ENCODE results near the gene ADAMTS13. TPM values are rescaled to one million over a fixed set of nuclear protein-coding genes. Genes with fewer than 3 reads are reported as not detected.
"Not testable (repeated sequence)": the region's sequence is repeated elsewhere in the genome, so short reads cannot be mapped to it uniquely, and the experiment has no call there.

ADAMTS13 gene
- total RNA-seq, 2 experiments from 2014 or later, result 1.4 to 2.5 TPM

DNA sequence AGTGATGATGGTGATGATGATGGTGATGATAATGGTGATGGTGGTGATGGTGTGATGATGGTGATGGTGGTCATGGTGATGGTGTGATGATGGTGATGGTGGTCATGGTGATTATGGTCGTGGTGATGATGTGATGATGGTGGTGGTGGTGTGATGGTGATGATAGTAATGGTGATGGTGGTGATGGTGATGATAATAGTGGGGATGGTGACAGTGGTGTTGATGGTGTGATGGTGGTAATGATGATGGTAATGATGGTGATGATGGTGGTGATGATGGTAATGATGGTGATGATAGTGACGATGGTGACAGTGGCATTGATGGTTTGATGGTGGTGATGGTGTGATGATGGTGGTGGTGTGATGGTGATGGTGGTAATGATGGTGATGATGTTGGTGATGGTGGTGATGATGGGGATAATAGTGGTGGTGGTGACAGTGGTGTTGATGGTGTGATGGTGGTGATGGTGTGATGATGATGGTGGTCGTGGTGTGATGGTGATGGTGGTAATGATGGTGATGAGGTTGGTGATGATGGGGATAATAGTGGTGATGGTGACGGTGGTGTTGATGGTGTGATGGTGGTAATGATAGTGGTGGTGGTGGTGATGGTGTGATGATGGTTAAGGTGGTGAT is 39.5 kb upstream of the ADAMTS13 start:
- ChIA-PET POLR2A (no interaction called here), CTCF (no interaction called here)
- ATAC-seq, result no peak
- H3K27ac Mint-ChIP-seq, result no peak overlapping the region
- H3K27me3 Mint-ChIP-seq (ENCODE audit: low read depth), result no peaks in the 10 kb centered on the region
- no peaks in the 10 kb centered on the region for H3K9me3 Mint-ChIP-seq (ENCODE audit: insufficient read depth)
- H3K36me3 Mint-ChIP-seq (ENCODE audit: low read depth), result no peaks in the 10 kb centered on the region
- H3K4me1 Mint-ChIP-seq (ENCODE audit: low read depth), result peaks cover 12% of the 10 kb centered on the region
- H3K4me3 Mint-ChIP-seq, result no peak overlapping the region
- DNase-seq, result no peak

DNA sequence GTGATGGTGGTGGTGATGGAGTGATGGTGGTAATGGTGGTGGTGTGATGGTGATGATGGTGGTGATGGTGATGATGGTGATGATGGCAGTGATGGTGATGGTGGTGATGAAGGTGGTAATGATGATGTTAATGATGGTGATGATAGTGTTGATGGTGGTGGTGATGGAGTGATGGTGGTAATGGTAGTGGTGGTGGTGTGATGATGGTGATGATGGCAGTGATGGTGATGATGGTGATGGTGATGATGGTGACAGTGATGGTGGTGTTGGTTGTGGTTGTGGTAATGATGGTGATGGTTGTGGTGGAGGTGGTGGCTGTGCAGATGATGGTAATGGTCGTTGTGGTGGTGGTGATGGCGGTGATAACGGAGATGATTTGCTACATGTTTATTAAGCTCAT is 38.7 kb upstream of the ADAMTS13 start:
- POLR2A ChIA-PET, result no interaction called here
- peaks cover 5% of the 10 kb centered on the region for H3K4me1 Mint-ChIP-seq (ENCODE audit: low read depth)
- H3K9me3 Mint-ChIP-seq (ENCODE audit: insufficient read depth), result no peaks in the 10 kb centered on the region
- no peak for DNase-seq
- ATAC-seq, result no peak
- H3K27me3 Mint-ChIP-seq (ENCODE audit: low read depth), result no peaks in the 10 kb centered on the region
- H3K36me3 Mint-ChIP-seq (ENCODE audit: low read depth), result no peaks in the 10 kb centered on the region
- no peak overlapping the region for H3K4me3 Mint-ChIP-seq
- H3K27ac Mint-ChIP-seq, result no peak overlapping the region
- CTCF ChIA-PET, result interaction anchor here (1.4 kb wide), 1 partner anchor 19 kb away, joined by 7 read pairs; no protein-coding TSS in a partner anchor

- Mint-ChIP-seq H3K27ac (no peak overlapping the region), H3K4me3 (no peak overlapping the region), H3K36me3 (ENCODE audit: low read depth) (no peaks in the 10 kb centered on the region), H3K9me3 (ENCODE audit: insufficient read depth) (no peaks in the 10 kb centered on the region), H3K27me3 (ENCODE audit: low read depth) (no peaks in the 10 kb centered on the region), H3K4me1 (ENCODE audit: low read depth) (no peaks in the 10 kb centered on the region)
- ATAC-seq, result no peak
- POLR2A ChIA-PET, result interaction anchor here (0.8 kb wide), 1 partner anchor 10 kb away, joined by 3 read pairs; no protein-coding TSS in a partner anchor
- DNase-seq, result no peak
- CTCF ChIA-PET, result interaction anchor here (1.4 kb wide), 1 partner anchor 18 kb away, joined by 7 read pairs; no protein-coding TSS in a partner anchor
Observed at GRCh38 chr9:133384736-133385321, 37.3 kb upstream of the ADAMTS13 start.

DNA sequence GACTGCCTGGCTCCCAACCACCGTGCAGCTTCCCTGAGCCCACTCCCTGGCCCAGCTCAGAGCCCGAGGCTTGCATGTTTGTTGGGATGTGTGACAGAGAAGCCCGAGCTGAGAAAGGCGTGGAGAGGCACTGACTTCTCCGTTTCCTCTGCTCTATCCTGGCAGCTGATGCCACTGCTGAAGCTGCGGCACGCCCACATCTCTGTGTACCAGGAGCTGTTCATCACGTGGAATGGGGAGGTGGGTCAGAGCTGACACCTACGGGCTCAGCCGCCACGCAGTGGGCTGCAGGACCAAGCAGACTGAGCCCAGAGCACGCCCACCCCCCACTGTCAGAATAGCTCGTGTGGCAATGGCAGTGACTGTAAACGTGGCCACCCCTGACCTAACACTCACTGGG is 36.7 kb upstream of the ADAMTS13 start:
- no peaks in the 10 kb centered on the region for H3K4me1 Mint-ChIP-seq (ENCODE audit: low read depth)
- DNase-seq, result no peak
- H3K4me3 Mint-ChIP-seq, result no peak overlapping the region
- no peaks in the 10 kb centered on the region for H3K27me3 Mint-ChIP-seq (ENCODE audit: low read depth)
- no peak for ATAC-seq
- H3K9me3 Mint-ChIP-seq (ENCODE audit: insufficient read depth), result no peaks in the 10 kb centered on the region
- no peak overlapping the region for H3K27ac Mint-ChIP-seq
- POLR2A ChIA-PET, result interaction anchor here (0.8 kb wide), 1 partner anchor 10 kb away, joined by 3 read pairs; no protein-coding TSS in a partner anchor
- CTCF ChIA-PET, result no interaction called here
- no peaks in the 10 kb centered on the region for H3K36me3 Mint-ChIP-seq (ENCODE audit: low read depth)

DNA sequence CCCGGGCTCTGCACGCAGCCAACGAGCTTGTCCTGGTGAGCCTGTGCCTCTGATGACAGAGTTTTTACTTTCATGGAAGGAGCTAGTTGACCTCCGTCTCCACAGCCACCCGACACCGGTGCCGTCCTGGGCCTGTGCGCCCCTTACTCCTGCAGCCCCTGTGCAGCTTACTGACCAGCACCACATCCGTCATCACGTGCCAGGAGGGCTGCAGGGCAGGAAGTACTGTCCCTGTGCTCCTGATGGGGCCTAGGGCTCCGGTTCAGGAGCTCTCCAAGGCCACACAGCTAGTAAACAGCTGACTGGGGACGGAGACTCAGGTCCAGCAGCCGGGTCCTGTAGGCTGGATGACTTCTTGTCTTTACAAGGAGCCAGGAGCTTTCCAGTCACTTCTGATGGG is 35.8 kb upstream of the ADAMTS13 start:
- POLR2A ChIA-PET, result interaction anchor here (0.9 kb wide), 1 partner anchor 9 kb away, joined by 3 read pairs; no protein-coding TSS in a partner anchor
- Mint-ChIP-seq H3K36me3 (ENCODE audit: low read depth) (no peaks in the 10 kb centered on the region), H3K27ac (no peak overlapping the region), H3K4me3 (no peak overlapping the region), H3K9me3 (ENCODE audit: insufficient read depth) (no peaks in the 10 kb centered on the region), H3K27me3 (ENCODE audit: low read depth) (no peaks in the 10 kb centered on the region), H3K4me1 (ENCODE audit: low read depth) (no peaks in the 10 kb centered on the region)
- CTCF ChIA-PET, result no interaction called here
- DNase-seq (no peak), ATAC-seq (no peak)

DNA sequence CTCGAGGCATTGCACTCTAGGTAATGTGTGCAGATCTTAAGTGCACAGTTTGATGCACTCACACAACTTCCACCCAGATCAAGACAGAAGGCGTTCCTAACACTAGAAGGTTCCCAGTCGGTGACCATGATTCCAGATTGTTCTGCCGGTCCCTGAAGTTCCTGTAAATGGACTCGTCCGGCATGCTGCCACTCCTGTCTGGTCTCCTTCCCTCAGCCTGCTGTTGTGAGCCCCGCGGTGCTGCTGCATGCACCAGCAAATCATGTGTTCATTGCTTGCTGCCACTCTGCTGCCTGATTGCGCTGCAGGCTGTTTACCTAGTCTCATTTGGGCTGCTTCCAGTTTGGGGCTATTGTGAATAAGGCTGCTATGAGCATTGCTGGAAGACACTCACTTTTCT is 34.5 kb upstream of the ADAMTS13 start:
- Mint-ChIP-seq H3K9me3 (ENCODE audit: insufficient read depth) (no peaks in the 10 kb centered on the region), H3K4me3 (no peak overlapping the region), H3K27ac (no peak overlapping the region), H3K27me3 (ENCODE audit: low read depth) (no peaks in the 10 kb centered on the region), H3K36me3 (ENCODE audit: low read depth) (no peaks in the 10 kb centered on the region), H3K4me1 (ENCODE audit: low read depth) (no peaks in the 10 kb centered on the region)
- DNase-seq, result no peak
- CTCF ChIA-PET, result no interaction called here
- no peak for ATAC-seq
- POLR2A ChIA-PET, result interaction anchor here (0.6 kb wide), 1 partner anchor 24 kb away, joined by 4 read pairs; no protein-coding TSS in a partner anchor

- Mint-ChIP-seq H3K4me3 (no peak overlapping the region), H3K27me3 (ENCODE audit: low read depth) (no peaks in the 10 kb centered on the region), H3K36me3 (ENCODE audit: low read depth) (no peaks in the 10 kb centered on the region), H3K4me1 (ENCODE audit: low read depth) (no peaks in the 10 kb centered on the region), H3K27ac (no peak overlapping the region), H3K9me3 (ENCODE audit: insufficient read depth) (no peaks in the 10 kb centered on the region)
- ChIA-PET CTCF (no interaction called here), POLR2A (no interaction called here)
- no peak for DNase-seq
- ATAC-seq, result no peak
Observed at GRCh38 chr9:133389025-133389557, 33.1 kb upstream of the ADAMTS13 start.

- ATAC-seq (no peak), DNase-seq (no peak)
- POLR2A ChIA-PET, result no interaction called here
- Mint-ChIP-seq H3K36me3 (ENCODE audit: low read depth) (no peaks in the 10 kb centered on the region), H3K4me3 (no peak overlapping the region), H3K4me1 (ENCODE audit: low read depth) (no peaks in the 10 kb centered on the region), H3K27me3 (ENCODE audit: low read depth) (no peaks in the 10 kb centered on the region), H3K9me3 (ENCODE audit: insufficient read depth) (no peaks in the 10 kb centered on the region), H3K27ac (no peak overlapping the region)
- CTCF ChIA-PET, result no interaction called here
Observed at GRCh38 chr9:133389562-133389961, 32.6 kb upstream of the ADAMTS13 start.

DNA sequence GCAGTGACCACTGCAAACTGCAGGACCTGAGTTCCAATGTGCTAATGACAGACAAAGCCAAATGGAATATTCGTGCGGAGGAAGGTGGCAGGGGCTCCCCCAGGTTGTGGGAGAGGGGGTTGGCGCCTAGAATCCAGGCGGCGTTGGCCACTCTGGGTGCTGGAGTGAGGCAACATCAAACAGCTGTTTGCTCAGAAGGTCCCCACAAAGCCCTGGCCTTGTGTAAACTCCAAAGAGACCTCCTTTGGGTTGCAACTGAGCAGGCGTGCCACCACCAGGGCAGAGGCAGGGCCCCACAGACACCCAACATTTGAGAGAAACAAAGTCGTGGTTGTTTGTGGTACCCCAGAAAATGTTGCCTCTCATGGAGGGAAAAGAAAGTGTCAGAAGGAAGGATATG is 31.5 kb upstream of the ADAMTS13 start:
- ATAC-seq (no peak), DNase-seq (no peak)
- no peaks in the 10 kb centered on the region for H3K4me1 Mint-ChIP-seq (ENCODE audit: low read depth)
- H3K27ac Mint-ChIP-seq, result no peak overlapping the region
- H3K27me3 Mint-ChIP-seq (ENCODE audit: low read depth), result no peaks in the 10 kb centered on the region
- ChIA-PET POLR2A (interaction anchor here (0.6 kb wide), 1 partner anchor 29 kb away, joined by 4 read pairs; no protein-coding TSS in a partner anchor), CTCF (no interaction called here)
- H3K4me3 Mint-ChIP-seq, result no peak overlapping the region
- no peaks in the 10 kb centered on the region for H3K36me3 Mint-ChIP-seq (ENCODE audit: low read depth)
- H3K9me3 Mint-ChIP-seq (ENCODE audit: insufficient read depth), result no peaks in the 10 kb centered on the region

DNA sequence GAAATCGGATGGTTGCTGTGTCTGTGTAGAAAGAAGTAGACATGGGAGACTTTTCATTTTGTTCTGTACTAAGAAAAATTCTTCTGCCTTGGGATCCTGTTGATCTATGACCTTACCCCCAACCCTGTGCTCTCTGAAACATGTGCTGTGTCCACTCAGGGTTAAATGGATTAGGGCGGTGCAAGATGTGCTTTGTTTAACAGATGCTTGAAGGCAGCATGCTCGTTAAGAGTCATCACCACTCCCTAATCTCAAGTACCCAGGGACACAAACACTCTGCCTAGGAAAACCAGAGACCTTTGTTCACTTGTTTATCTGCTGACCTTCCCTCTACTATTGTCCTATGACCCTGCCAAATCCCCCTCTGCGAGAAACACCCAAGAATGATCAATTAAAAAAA is 30.7 kb upstream of the ADAMTS13 start:
- CTCF ChIA-PET; H3K27ac Mint-ChIP-seq; H3K4me3 Mint-ChIP-seq; ATAC-seq; H3K36me3 Mint-ChIP-seq (ENCODE audit: low read depth); H3K27me3 Mint-ChIP-seq (ENCODE audit: low read depth); POLR2A ChIA-PET; H3K4me1 Mint-ChIP-seq (ENCODE audit: low read depth); DNase-seq; H3K9me3 Mint-ChIP-seq (ENCODE audit: insufficient read depth): not testable (repeated sequence)

GRCh38 chr9:133392308-133392707 is 29.9 kb upstream of the ADAMTS13 start:
- H3K4me1 Mint-ChIP-seq (ENCODE audit: low read depth); H3K36me3 Mint-ChIP-seq (ENCODE audit: low read depth); POLR2A ChIA-PET; H3K27ac Mint-ChIP-seq; ATAC-seq; CTCF ChIA-PET; H3K4me3 Mint-ChIP-seq; H3K27me3 Mint-ChIP-seq (ENCODE audit: low read depth); DNase-seq; H3K9me3 Mint-ChIP-seq (ENCODE audit: insufficient read depth): not testable (repeated sequence)

DNA sequence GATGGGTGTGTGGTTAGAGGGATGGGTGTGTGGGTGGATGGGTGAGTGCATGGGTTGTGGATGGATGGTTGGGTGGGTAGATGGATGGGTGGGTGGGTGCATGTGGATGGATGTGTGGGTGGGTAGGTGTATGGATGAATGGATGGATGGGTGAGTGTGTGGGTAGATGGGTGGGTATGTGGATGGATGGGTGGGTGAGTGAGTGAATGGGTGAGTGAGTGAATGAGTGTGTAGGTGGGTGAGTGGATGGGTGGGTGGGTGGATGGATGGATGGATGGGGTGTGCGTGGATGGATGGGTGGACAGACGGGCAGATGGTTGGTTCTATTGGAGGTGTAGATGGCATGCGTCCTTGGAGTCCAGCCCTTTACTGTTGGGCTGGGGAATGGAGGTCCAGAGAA is 28.8 kb upstream of the ADAMTS13 start:
- no peaks in the 10 kb centered on the region for H3K4me1 Mint-ChIP-seq (ENCODE audit: low read depth)
- H3K27ac Mint-ChIP-seq, result no peak overlapping the region
- ChIA-PET CTCF (no interaction called here), POLR2A (no interaction called here)
- H3K4me3 Mint-ChIP-seq, result no peak overlapping the region
- DNase-seq (no peak), ATAC-seq (no peak)
- H3K9me3 Mint-ChIP-seq (ENCODE audit: insufficient read depth), result no peaks in the 10 kb centered on the region
- H3K27me3 Mint-ChIP-seq (ENCODE audit: low read depth), result no peaks in the 10 kb centered on the region
- no peaks in the 10 kb centered on the region for H3K36me3 Mint-ChIP-seq (ENCODE audit: low read depth)

Data from activated CD8-positive, alpha-beta T cell treated with anti-CD3 and anti-CD28 coated beads, Interleukin-2, amount 10 ng/mL, durations not matched to agents 7 days and 5 days (primary cell).